ENCODE results near the gene CTIF.

DNA sequence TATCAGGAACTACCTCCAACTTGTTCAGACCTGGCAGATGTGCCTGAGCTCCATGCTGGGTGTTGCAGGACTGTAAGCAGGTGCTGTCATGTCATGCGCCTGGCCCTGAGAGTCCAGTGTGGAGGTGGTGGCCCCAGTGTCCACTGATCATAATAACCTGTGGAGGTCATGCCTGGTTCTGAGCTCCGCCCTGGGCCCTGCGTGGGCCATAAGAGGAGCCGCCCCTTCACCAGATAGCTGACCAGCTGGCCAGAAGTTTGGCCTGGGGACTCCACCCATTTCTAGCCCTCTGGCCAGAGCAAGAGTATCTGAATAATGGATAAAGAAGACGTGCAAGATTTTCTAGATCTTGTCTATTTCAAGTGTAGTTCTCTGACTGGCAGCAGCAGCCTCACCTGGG lies 72.4 kb downstream of the CTIF start:
- TF ChIP-seq, protein P1, sequence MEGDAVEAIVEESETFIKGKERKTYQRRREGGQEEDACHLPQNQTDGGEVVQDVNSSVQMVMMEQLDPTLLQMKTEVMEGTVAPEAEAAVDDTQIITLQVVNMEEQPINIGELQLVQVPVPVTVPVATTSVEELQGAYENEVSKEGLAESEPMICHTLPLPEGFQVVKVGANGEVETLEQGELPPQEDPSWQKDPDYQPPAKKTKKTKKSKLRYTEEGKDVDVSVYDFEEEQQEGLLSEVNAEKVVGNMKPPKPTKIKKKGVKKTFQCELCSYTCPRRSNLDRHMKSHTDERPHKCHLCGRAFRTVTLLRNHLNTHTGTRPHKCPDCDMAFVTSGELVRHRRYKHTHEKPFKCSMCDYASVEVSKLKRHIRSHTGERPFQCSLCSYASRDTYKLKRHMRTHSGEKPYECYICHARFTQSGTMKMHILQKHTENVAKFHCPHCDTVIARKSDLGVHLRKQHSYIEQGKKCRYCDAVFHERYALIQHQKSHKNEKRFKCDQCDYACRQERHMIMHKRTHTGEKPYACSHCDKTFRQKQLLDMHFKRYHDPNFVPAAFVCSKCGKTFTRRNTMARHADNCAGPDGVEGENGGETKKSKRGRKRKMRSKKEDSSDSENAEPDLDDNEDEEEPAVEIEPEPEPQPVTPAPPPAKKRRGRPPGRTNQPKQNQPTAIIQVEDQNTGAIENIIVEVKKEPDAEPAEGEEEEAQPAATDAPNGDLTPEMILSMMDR (IDR thresholded peaks at IDR 0.05; ENCODE audit: poor library complexity, severe bottlenecking), result no peak
- TF ChIP-seq EZH2 (IDR thresholded peaks at IDR 0.05; ENCODE audit: borderline replicate concordance, insufficient read depth, low read length, poor library complexity, severe bottlenecking), result no peak
- no peak for TF ChIP-seq POLR2AphosphoS5 (IDR thresholded peaks at IDR 0.05)
- TF ChIP-seq EP300 (conservative IDR thresholded peaks at IDR 0.05; ENCODE audit: poor library complexity, severe bottlenecking), result no peak
- no peak for TF ChIP-seq RAD21 (conservative IDR thresholded peaks at IDR 0.05)
- TF ChIP-seq, protein P2, sequence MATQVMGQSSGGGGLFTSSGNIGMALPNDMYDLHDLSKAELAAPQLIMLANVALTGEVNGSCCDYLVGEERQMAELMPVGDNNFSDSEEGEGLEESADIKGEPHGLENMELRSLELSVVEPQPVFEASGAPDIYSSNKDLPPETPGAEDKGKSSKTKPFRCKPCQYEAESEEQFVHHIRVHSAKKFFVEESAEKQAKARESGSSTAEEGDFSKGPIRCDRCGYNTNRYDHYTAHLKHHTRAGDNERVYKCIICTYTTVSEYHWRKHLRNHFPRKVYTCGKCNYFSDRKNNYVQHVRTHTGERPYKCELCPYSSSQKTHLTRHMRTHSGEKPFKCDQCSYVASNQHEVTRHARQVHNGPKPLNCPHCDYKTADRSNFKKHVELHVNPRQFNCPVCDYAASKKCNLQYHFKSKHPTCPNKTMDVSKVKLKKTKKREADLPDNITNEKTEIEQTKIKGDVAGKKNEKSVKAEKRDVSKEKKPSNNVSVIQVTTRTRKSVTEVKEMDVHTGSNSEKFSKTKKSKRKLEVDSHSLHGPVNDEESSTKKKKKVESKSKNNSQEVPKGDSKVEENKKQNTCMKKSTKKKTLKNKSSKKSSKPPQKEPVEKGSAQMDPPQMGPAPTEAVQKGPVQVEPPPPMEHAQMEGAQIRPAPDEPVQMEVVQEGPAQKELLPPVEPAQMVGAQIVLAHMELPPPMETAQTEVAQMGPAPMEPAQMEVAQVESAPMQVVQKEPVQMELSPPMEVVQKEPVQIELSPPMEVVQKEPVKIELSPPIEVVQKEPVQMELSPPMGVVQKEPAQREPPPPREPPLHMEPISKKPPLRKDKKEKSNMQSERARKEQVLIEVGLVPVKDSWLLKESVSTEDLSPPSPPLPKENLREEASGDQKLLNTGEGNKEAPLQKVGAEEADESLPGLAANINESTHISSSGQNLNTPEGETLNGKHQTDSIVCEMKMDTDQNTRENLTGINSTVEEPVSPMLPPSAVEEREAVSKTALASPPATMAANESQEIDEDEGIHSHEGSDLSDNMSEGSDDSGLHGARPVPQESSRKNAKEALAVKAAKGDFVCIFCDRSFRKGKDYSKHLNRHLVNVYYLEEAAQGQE (IDR thresholded peaks at IDR 0.05; ENCODE audit: borderline replicate concordance), result no peak
- TF ChIP-seq TAF1 (IDR thresholded peaks at IDR 0.05; ENCODE audit: low read depth), result no peak
- no peak for TF ChIP-seq SMC3 (conservative IDR thresholded peaks at IDR 0.05; ENCODE audit: poor library complexity)

Measured in neural cell (in vitro differentiated cells).